CD1c-positive myeloid dendritic cell (primary cell): ENCODE results near the gene SPNS1.
A peak's percentile ranks its signal among the peaks of the same experiment; 100 is the strongest.
"Not testable (repeated sequence)": the region's sequence is repeated elsewhere in the genome, so short reads cannot be mapped to it uniquely, and the experiment has no call there.

Source experiments
- DNase-seq: peaks from one replicate; pipeline ENCODE4 v3.0.0-alpha.2; 2016; ENCODE audit errors: extremely low spot score

SPNS1 gene

GRCh38 chr16:28990375-28991040 is 15.9 kb downstream of the SPNS1 start:
- no peak for DNase-seq

GRCh38 chr16:28991687-28992086 is 17.1 kb downstream of the SPNS1 start:
- DNase-seq: no peak

GRCh38 chr16:28992496-28992895 is 17.9 kb downstream of the SPNS1 start:
- DNase-seq: no peak

GRCh38 chr16:28998837-28999236 is 24.3 kb downstream of the SPNS1 start:
- no peak for DNase-seq

- no peak for DNase-seq
These were observed 25.0 kb downstream of the SPNS1 start for GRCh38 chr16:28999577-28999976.

- no peak for DNase-seq
These were observed 25.4 kb downstream of the SPNS1 start for GRCh38 chr16:29000019-29000418.

GRCh38 chr16:29004496-29005139 is 30.0 kb downstream of the SPNS1 start:
- not testable (repeated sequence) for DNase-seq

- DNase-seq: peak; percentile 36
These were observed 33.4 kb downstream of the SPNS1 start for GRCh38 chr16:29007730-29008593.

GRCh38 chr16:29009050-29009837 is 34.7 kb downstream of the SPNS1 start:
- DNase-seq: no peak

- DNase-seq: no peak
These were observed 35.2 kb downstream of the SPNS1 start for GRCh38 chr16:29009838-29010166.

GRCh38 chr16:29011112-29011511 is 36.5 kb downstream of the SPNS1 start:
- DNase-seq: no peak

GRCh38 chr16:29011851-29012250 is 37.3 kb downstream of the SPNS1 start:
- DNase-seq: no peak

GRCh38 chr16:29012913-29013553 is 38.5 kb downstream of the SPNS1 start:
- peak; percentile 10 for DNase-seq

GRCh38 chr16:29014561-29015069 is 40.0 kb downstream of the SPNS1 start:
- DNase-seq: peak; percentile 60

GRCh38 chr16:29022196-29022595 is 47.6 kb downstream of the SPNS1 start:
- no peak for DNase-seq

- no peak for DNase-seq
These were observed 49.0 kb downstream of the SPNS1 start for GRCh38 chr16:29023279-29024277.

- no peak for DNase-seq
These were observed 49.7 kb downstream of the SPNS1 start for GRCh38 chr16:29024278-29024677.

- DNase-seq: no peak
These were observed 50.6 kb downstream of the SPNS1 start for GRCh38 chr16:29025218-29025617.

- no peak for DNase-seq
These were observed 51.2 kb downstream of the SPNS1 start for GRCh38 chr16:29025735-29026134.
